Ovary (tissue), 9 donors: ENCODE measurements around the gene CHP2. TPM values are rescaled to one million over a fixed set of nuclear protein-coding genes. Genes with fewer than 3 reads are reported as not detected.

Source experiments
- DNase-seq, 5 donors: peaks; one replicate each; pipeline ENCODE4 v3.0.0-alpha.2; 2019 to 2020
- H3K27ac ChIP-seq, 2 donors: fragments of 200-600 bp; one replicate each; pipeline versions ENCODE4 v1.5.1 to v1.8.0; 2019 to 2022
- H3K27me3 ChIP-seq: fragments of 200-600 bp; one replicate; pipeline ENCODE4 v1.8.0; 2022
- H3K36me3 ChIP-seq: fragments of 200-600 bp; sonication (generic); one replicate; pipeline ENCODE4 v1.5.1; 2019
- H3K4me1 ChIP-seq: one replicate; pipeline ENCODE4 v1.8.1; 2013; ENCODE audit warnings: mild to moderate bottlenecking, moderate library complexity; ENCODE audit not compliant: insufficient read depth
- H3K4me3 ChIP-seq: fragments of 200-600 bp; sonication (generic); one replicate; pipeline ENCODE4 v1.5.1; 2017
- H3K9me3 ChIP-seq, 2 donors: fragments of 200-600 bp in 1 of 2; sonication (generic) in 1 of 2; one replicate each; pipeline versions ENCODE4 v1.5.1 to v1.8.1; 2013 to 2019; ENCODE audit warnings: mild to moderate bottlenecking in 1 of 2, moderate library complexity in 1 of 2
- CTCF ChIP-seq, 3 donors: fragments of 450-650 bp in 2 of 3; fragments of 200-600 bp in 1 of 3; IDR thresholded peaks; one replicate each; pipeline versions ENCODE4 v1.5.1 to v1.8.0; 2016 to 2022; ENCODE audit warnings: antibody characterized with exemption in 3 of 3, mild to moderate bottlenecking in 1 of 3
- EP300 ChIP-seq: sonication (generic); formaldehyde crosslinking; IDR thresholded peaks from one replicate; pipeline ENCODE4 v1.6.1; 2017; ENCODE audit warnings: antibody characterized with exemption
- POLR2A ChIP-seq: fragments of 450-650 bp; IDR thresholded peaks from one replicate; pipeline ENCODE4 v1.6.1; 2017; ENCODE audit warnings: antibody characterized with exemption, mild to moderate bottlenecking, moderate library complexity
- WGBS, 3 donors: extraction: QIAGEN DNeasy Blood & Tissue Kit in 1 of 3; methylation state at CpG; one replicate each; pipeline versions ENCODE4 v1.1.5 to v1.1.7; 2013 to 2017; 5-methylcytosine and 5-hydroxymethylcytosine counted together
- intact Hi-C, 4 donors: fragments of 100-400 bp; cut with DNase I; formaldehyde crosslinking; loops; one replicate each; pipeline versions ENCODE4 v1.11.0 to v1.15.1; 2022 to 2023
- polyA plus RNA-seq, 2 donors: library from polyadenylated mRNA; stranded (reverse); fragments of 200-250 nt in 1 of 2; fragments of 350-450 nt in 1 of 2; fragmentation: Illumina TruSeq in 1 of 2; extraction: RNeasy Lipid Tissue Mini Kit (QIAGEN cat#74804) in 1 of 2; gene quantifications; one replicate each; pipeline ENCODE4 v1.2.3, GENCODE V29; 2013 to 2014
- total RNA-seq, 7 donors: library from RNA; depleted of rRNA in 2 of 7; stranded (reverse); fragments of >200 nt in 2 of 7; fragmentation: NEBNext Ultra II Directional in 3 of 7; extraction: Animal tissue kit (Norgen Biotek cat#: 25700) in 3 of 7; gene quantifications; one replicate each; pipeline versions ENCODE4 v1.1.0 to v1.2.4, GENCODE V29; 2016 to 2023
- donor health status: DM: no; HTN: no; CAD: no; lungs with moderate emphysema.
- donor health status: DM: no; HTN: no; CAD: no.
- donor health status: Bipolar disorder and iron deficiency.
- donor health status: DM: yes; HTN: yes; CAD: no.
- donor health status: DM: no; HTN: no; CAD: no.
- donor health status: DM: yes; HTN: yes; CAD: no.

CHP2 gene
- total and polyA plus RNA-seq, 9 donors, result 0.05 to 0.15 (median 0.10) TPM; not detected in 6

GRCh38 chr16:23771642-23772041, 16.8 kb downstream of the CHP2 start:
- no peak for TF ChIP-seq EP300
- TF ChIP-seq CTCF (IDR thresholded peaks at IDR 0.05), result no peak
- TF ChIP-seq POLR2A, result no peak
- H3K9me3 ChIP-seq, result no peaks in the 10 kb centered on the region
- H3K36me3 ChIP-seq, result no peaks in the 10 kb centered on the region
- H3K27ac ChIP-seq, result no peak overlapping the region
- intact Hi-C loops, result no loop called here
- no peaks in the 10 kb centered on the region for H3K27me3 ChIP-seq
- DNase-seq, result no peak
- no peaks in the 10 kb centered on the region for H3K4me1 ChIP-seq
- 0 to 52% (median 33%) methylated on average over 2 of the region's 2 CpGs for WGBS, 3 donors
- H3K4me3 ChIP-seq, result no peak overlapping the region

- WGBS, 3 donors, result 71 to 86% (median 81%) methylated on average over 2 of the region's 2 CpGs
- Histone ChIP-seq H3K4me1 (no peaks in the 10 kb centered on the region), H3K4me3 (no peak overlapping the region), H3K36me3 (no peaks in the 10 kb centered on the region), H3K27ac (no peak overlapping the region), H3K27me3 (no peaks in the 10 kb centered on the region), H3K9me3 (no peaks in the 10 kb centered on the region)
- no peak for TF ChIP-seq POLR2A
- no peak for DNase-seq
- intact Hi-C loops, result no loop called here
These were observed 18.5 kb downstream of the CHP2 start for GRCh38 chr16:23773339-23773738.

- TF ChIP-seq POLR2A, result no peak
These were observed 26.4 kb downstream of the CHP2 start for GRCh38 chr16:23781176-23781575.

GRCh38 chr16:23784811-23785447, 30.1 kb downstream of the CHP2 start:
- Histone ChIP-seq H3K4me3 (no peak overlapping the region), H3K36me3 (no peaks in the 10 kb centered on the region), H3K27ac (no peak overlapping the region), H3K9me3 (no peaks in the 10 kb centered on the region), H3K27me3 (no peaks in the 10 kb centered on the region), H3K4me1 (no peaks in the 10 kb centered on the region)
- no peak for DNase-seq
- no peak for TF ChIP-seq POLR2A
- no peak for TF ChIP-seq CTCF (IDR thresholded peaks at IDR 0.05)
- no peak for TF ChIP-seq EP300
- 66 to 72% (median 70%) methylated on average over 4 of the region's 4 CpGs for WGBS, 3 donors
- intact Hi-C loops, result no loop called here

More at GRCh38 chr16:23781176-23781575, 26.4 kb downstream of the CHP2 start:
- no peaks in the 10 kb centered on the region for H3K27me3 ChIP-seq
- no peaks in the 10 kb centered on the region for H3K9me3 ChIP-seq
- H3K4me1 ChIP-seq, result no peaks in the 10 kb centered on the region
- intact Hi-C loops, result no loop called here
- 84 to 95% (median 87%) methylated on average over 1 of the region's 1 CpG for WGBS, 3 donors
- no peak overlapping the region for H3K4me3 ChIP-seq
- no peaks in the 10 kb centered on the region for H3K36me3 ChIP-seq
- no peak overlapping the region for H3K27ac ChIP-seq
- no peak for DNase-seq

GRCh38 chr16:23785842-23786241, 31.0 kb downstream of the CHP2 start:
- WGBS, 3 donors, result 82 to 90% (median 85%) methylated on average over 4 of the region's 4 CpGs
- intact Hi-C loops, result no loop called here
- H3K27ac ChIP-seq, result no peak overlapping the region
- H3K36me3 ChIP-seq, result no peaks in the 10 kb centered on the region
- H3K4me1 ChIP-seq, result no peaks in the 10 kb centered on the region
- DNase-seq, result no peak
- no peaks in the 10 kb centered on the region for H3K9me3 ChIP-seq
- no peaks in the 10 kb centered on the region for H3K27me3 ChIP-seq
- no peak overlapping the region for H3K4me3 ChIP-seq
- TF ChIP-seq EP300 (no peak), CTCF (IDR thresholded peaks at IDR 0.05) (no peak), POLR2A (no peak)
